Mucosa of rectum (tissue), 2 donors: ENCODE results near the gene C19orf12.

Experiments used
- H3K27ac ChIP-seq, 2 donors: one replicate each; pipeline ENCODE4 v1.7.0; 2013; ENCODE audit warnings: inconsistent platforms in 2 of 2, low read depth in 2 of 2, low read length in 2 of 2
- H3K27me3 ChIP-seq, 2 donors: one replicate each; pipeline ENCODE4 v1.7.0; 2013; ENCODE audit warnings: low read length in 2 of 2; ENCODE audit not compliant: control insufficient read depth in 2 of 2, insufficient read depth in 2 of 2
- H3K36me3 ChIP-seq, 2 donors: one replicate each; pipeline ENCODE4 v1.7.0; 2013; ENCODE audit warnings: low read length in 2 of 2; ENCODE audit not compliant: control insufficient read depth in 2 of 2, insufficient read depth in 2 of 2
- H3K4me1 ChIP-seq, 2 donors: one replicate each; pipeline ENCODE4 v1.7.0; 2013; ENCODE audit warnings: low read length in 2 of 2, mild to moderate bottlenecking in 1 of 2; ENCODE audit not compliant: control insufficient read depth in 2 of 2, insufficient read depth in 2 of 2
- H3K4me3 ChIP-seq, 2 donors: one replicate each; pipeline ENCODE4 v1.7.0; 2013; ENCODE audit warnings: low read length in 2 of 2
- H3K9ac ChIP-seq, 2 donors: one replicate each; pipeline ENCODE4 v1.7.0; 2013; ENCODE audit warnings: low read length in 2 of 2, low read depth in 1 of 2, mild to moderate bottlenecking in 1 of 2
- H3K9me3 ChIP-seq, 2 donors: one replicate each; pipeline ENCODE4 v1.7.0; 2013; ENCODE audit warnings: low read length in 2 of 2; ENCODE audit not compliant: control insufficient read depth in 2 of 2
- donor health status: healthy.
- donor health status: Normal muscosa, but diverticular disease.

The C19orf12 gene

GRCh38 chr19:29651622-29652394 lies 63.3 kb downstream of the C19orf12 start:
- Histone ChIP-seq H3K27ac (no peak overlapping the region), H3K9me3 (no peaks in the 10 kb centered on the region), H3K4me1 (no peaks in the 10 kb centered on the region), H3K27me3 (no peaks in the 10 kb centered on the region), H3K36me3 (no peaks in the 10 kb centered on the region), H3K4me3 (no peak overlapping the region), H3K9ac (no peak overlapping the region)

DNA sequence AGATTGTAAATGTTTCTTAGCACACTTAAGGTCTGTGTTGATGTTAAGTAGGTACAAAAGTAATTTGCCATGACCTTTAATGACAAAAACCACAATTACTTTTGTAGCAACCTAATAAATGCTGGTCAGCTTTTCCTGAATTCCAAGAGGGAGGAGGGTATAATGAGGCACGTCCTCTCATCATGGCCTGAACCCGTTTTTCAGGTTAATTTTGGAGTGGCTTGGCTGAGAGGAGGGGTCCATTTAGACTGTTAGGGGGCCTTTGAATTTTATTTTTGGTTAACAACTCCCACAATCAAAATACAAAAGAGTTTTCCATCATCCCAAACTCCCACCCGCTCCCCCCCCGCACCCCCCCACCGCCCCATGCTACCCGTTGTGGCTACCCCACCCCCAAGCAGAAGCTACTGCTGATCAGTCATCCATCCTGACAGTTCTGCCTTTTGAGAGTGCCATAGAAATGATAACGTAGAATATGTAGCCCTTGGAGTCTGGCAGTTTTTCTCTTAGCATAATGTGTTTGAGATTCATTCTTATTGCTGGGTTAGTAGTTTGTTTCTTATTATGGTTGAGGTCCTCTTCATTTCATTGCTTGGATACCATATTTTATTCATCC lies 64.2 kb downstream of the C19orf12 start:
- no peak overlapping the region for H3K4me3 ChIP-seq
- no peak overlapping the region for H3K27ac ChIP-seq
- H3K36me3 ChIP-seq: no peaks in the 10 kb centered on the region
- no peaks in the 10 kb centered on the region for H3K27me3 ChIP-seq
- H3K9me3 ChIP-seq: no peaks in the 10 kb centered on the region
- H3K4me1 ChIP-seq: no peaks in the 10 kb centered on the region
- no peak overlapping the region for H3K9ac ChIP-seq
